Stimulated activated naive CD8-positive, alpha-beta T cell treated with anti-CD3 and anti-CD28 coated beads, Interleukin-15, amount 100 ng/mL, for 72 hours (primary cell): Measurements from ENCODE around the gene SENP6.
A peak's percentile ranks its signal among the peaks of the same experiment; 100 is the strongest.
"Not testable (repeated sequence)": the region's sequence is repeated elsewhere in the genome, so short reads cannot be mapped to it uniquely, and the experiment has no call there.

Experiments used
- ATAC-seq: fragments of 150-1000 bp; cut with Tn5 transposase; 2 replicates; pipeline ENCODE4 v1.10.0; 2021; ENCODE audit warnings: mild to moderate bottlenecking, moderate library complexity
- DNase-seq, 2 donors: peaks; one replicate each; pipeline ENCODE4 v3.0.0; 2021 to 2022
- H3K27ac Mint-ChIP-seq, 2 donors: one replicate each; pipeline ENCODE4 v1.8.0; 2022; ENCODE audit warnings: mild to moderate bottlenecking in 2 of 2, mixed read lengths in 2 of 2, moderate library complexity in 2 of 2
- H3K27me3 Mint-ChIP-seq: one replicate; pipeline ENCODE4 v1.8.0; 2022; ENCODE audit warnings: mixed read lengths
- H3K4me1 Mint-ChIP-seq: one replicate; pipeline ENCODE4 v1.8.0; 2022; ENCODE audit warnings: mild to moderate bottlenecking, mixed read lengths
- H3K4me3 Mint-ChIP-seq, 2 donors: one replicate each; pipeline ENCODE4 v1.8.0; 2022; ENCODE audit warnings: mild to moderate bottlenecking in 2 of 2, mixed read lengths in 2 of 2, moderate library complexity in 1 of 2
- H3K9me3 Mint-ChIP-seq, 2 donors: one replicate each; pipeline ENCODE4 v1.8.0; 2022; ENCODE audit warnings: mixed read lengths in 2 of 2

SENP6 gene

GRCh38 chr6:75619230-75619899 lies 17.7 kb downstream of the SENP6 start:
- H3K27me3 Mint-ChIP-seq = no peaks in the 10 kb centered on the region
- no peak overlapping the region for H3K27ac Mint-ChIP-seq
- H3K9me3 Mint-ChIP-seq = no peaks in the 10 kb centered on the region
- ATAC-seq (no peak), DNase-seq (no peak)
- H3K4me1 Mint-ChIP-seq = peaks cover 60% of the 10 kb centered on the region
- H3K4me3 Mint-ChIP-seq = no peak overlapping the region

- Mint-ChIP-seq H3K4me1 (peaks cover 47% of the 10 kb centered on the region), H3K27ac (peak overlapping the region in 1 of 2 donors; percentile 74), H3K9me3 (no peaks in the 10 kb centered on the region), H3K4me3 (no peak overlapping the region), H3K27me3 (no peaks in the 10 kb centered on the region)
- ATAC-seq (no peak), DNase-seq (no peak)
Measured at GRCh38 chr6:75620381-75621304, 19.0 kb downstream of the SENP6 start.

- peaks cover 41% of the 10 kb centered on the region for H3K4me1 Mint-ChIP-seq
- H3K27me3 Mint-ChIP-seq = no peaks in the 10 kb centered on the region
- no peak overlapping the region for H3K4me3 Mint-ChIP-seq
- no peak overlapping the region for H3K27ac Mint-ChIP-seq
- DNase-seq (no peak), ATAC-seq (no peak)
- H3K9me3 Mint-ChIP-seq = no peaks in the 10 kb centered on the region
Measured at GRCh38 chr6:75621846-75622245, 20.2 kb downstream of the SENP6 start.

GRCh38 chr6:75623491-75623890 lies 21.8 kb downstream of the SENP6 start:
- Mint-ChIP-seq H3K9me3 (no peaks in the 10 kb centered on the region), H3K27ac (no peak overlapping the region), H3K27me3 (no peaks in the 10 kb centered on the region), H3K4me1 (peaks cover 32% of the 10 kb centered on the region), H3K4me3 (no peak overlapping the region)
- no peak for ATAC-seq
- no peak for DNase-seq

GRCh38 chr6:75624335-75624734 lies 22.7 kb downstream of the SENP6 start:
- no peaks in the 10 kb centered on the region for H3K9me3 Mint-ChIP-seq
- no peak for DNase-seq
- H3K4me3 Mint-ChIP-seq = no peak overlapping the region
- no peak for ATAC-seq
- H3K27ac Mint-ChIP-seq = no peak overlapping the region
- no peaks in the 10 kb centered on the region for H3K27me3 Mint-ChIP-seq
- peaks cover 23% of the 10 kb centered on the region for H3K4me1 Mint-ChIP-seq

- H3K4me1 Mint-ChIP-seq = peaks cover 17% of the 10 kb centered on the region
- no peak overlapping the region for H3K4me3 Mint-ChIP-seq
- DNase-seq = no peak
- no peaks in the 10 kb centered on the region for H3K27me3 Mint-ChIP-seq
- H3K9me3 Mint-ChIP-seq = no peaks in the 10 kb centered on the region
- H3K27ac Mint-ChIP-seq = no peak overlapping the region
- ATAC-seq = no peak
Measured at GRCh38 chr6:75624988-75625387, 23.3 kb downstream of the SENP6 start.

GRCh38 chr6:75626561-75626960 lies 24.9 kb downstream of the SENP6 start:
- no peak for ATAC-seq
- H3K9me3 Mint-ChIP-seq = no peaks in the 10 kb centered on the region
- H3K4me3 Mint-ChIP-seq = no peak overlapping the region
- no peak overlapping the region for H3K27ac Mint-ChIP-seq
- DNase-seq = no peak
- H3K27me3 Mint-ChIP-seq = no peaks in the 10 kb centered on the region
- peaks cover 1% of the 10 kb centered on the region for H3K4me1 Mint-ChIP-seq

GRCh38 chr6:75627708-75628107 lies 26.0 kb downstream of the SENP6 start:
- not testable (repeated sequence) for ATAC-seq, H3K27me3 Mint-ChIP-seq

GRCh38 chr6:75631859-75632635 lies 30.4 kb downstream of the SENP6 start:
- H3K4me3 Mint-ChIP-seq = no peak overlapping the region
- no peaks in the 10 kb centered on the region for H3K9me3 Mint-ChIP-seq
- H3K27me3 Mint-ChIP-seq = no peaks in the 10 kb centered on the region
- H3K4me1 Mint-ChIP-seq = peaks cover 13% of the 10 kb centered on the region
- peak overlapping the region in 1 of 2 donors; percentile 8 for H3K27ac Mint-ChIP-seq
- ATAC-seq = no peak
- no peak for DNase-seq

More at GRCh38 chr6:75627708-75628107, 26.0 kb downstream of the SENP6 start:
- not testable (repeated sequence) for H3K4me3 Mint-ChIP-seq, H3K9me3 Mint-ChIP-seq, H3K4me1 Mint-ChIP-seq, DNase-seq, H3K27ac Mint-ChIP-seq

GRCh38 chr6:75633045-75633444 lies 31.4 kb downstream of the SENP6 start:
- no peak for DNase-seq
- Mint-ChIP-seq H3K27ac (no peak overlapping the region), H3K9me3 (no peaks in the 10 kb centered on the region), H3K4me3 (no peak overlapping the region), H3K4me1 (peaks cover 13% of the 10 kb centered on the region), H3K27me3 (no peaks in the 10 kb centered on the region)
- no peak for ATAC-seq

GRCh38 chr6:75642311-75642710 lies 40.6 kb downstream of the SENP6 start:
- Mint-ChIP-seq H3K4me3 (no peak overlapping the region), H3K9me3 (no peaks in the 10 kb centered on the region), H3K27me3 (no peaks in the 10 kb centered on the region), H3K27ac (no peak overlapping the region), H3K4me1 (no peaks in the 10 kb centered on the region)
- ATAC-seq = no peak
- no peak for DNase-seq

GRCh38 chr6:75643173-75643572 lies 41.5 kb downstream of the SENP6 start:
- H3K27ac Mint-ChIP-seq = no peak overlapping the region
- DNase-seq = no peak
- no peak overlapping the region for H3K4me3 Mint-ChIP-seq
- ATAC-seq = no peak
- no peaks in the 10 kb centered on the region for H3K4me1 Mint-ChIP-seq
- H3K27me3 Mint-ChIP-seq = no peaks in the 10 kb centered on the region
- H3K9me3 Mint-ChIP-seq = no peaks in the 10 kb centered on the region

- Mint-ChIP-seq H3K27me3 (no peaks in the 10 kb centered on the region), H3K4me3 (no peak overlapping the region), H3K4me1 (no peaks in the 10 kb centered on the region), H3K9me3 (no peaks in the 10 kb centered on the region), H3K27ac (peak overlapping the region in 1 of 2 donors; percentile 49)
- DNase-seq (no peak), ATAC-seq (no peak)
Measured at GRCh38 chr6:75656479-75656878, 54.8 kb downstream of the SENP6 start.

GRCh38 chr6:75657327-75657726 lies 55.6 kb downstream of the SENP6 start:
- Mint-ChIP-seq H3K27ac (peak overlapping the region in 1 of 2 donors; percentile 21), H3K27me3 (no peaks in the 10 kb centered on the region), H3K4me3 (no peak overlapping the region), H3K4me1 (no peaks in the 10 kb centered on the region), H3K9me3 (no peaks in the 10 kb centered on the region)
- ATAC-seq = no peak
- no peak for DNase-seq

- DNase-seq (no peak), ATAC-seq (no peak)
- Mint-ChIP-seq H3K4me1 (no peaks in the 10 kb centered on the region), H3K4me3 (no peak overlapping the region), H3K9me3 (no peaks in the 10 kb centered on the region), H3K27me3 (no peaks in the 10 kb centered on the region), H3K27ac (no peak overlapping the region)
Measured at GRCh38 chr6:75666592-75666991, 64.9 kb downstream of the SENP6 start.

GRCh38 chr6:75673884-75674283 lies 72.2 kb downstream of the SENP6 start:
- DNase-seq (no peak), ATAC-seq (no peak)
- Mint-ChIP-seq H3K27ac (no peak overlapping the region), H3K4me3 (no peak overlapping the region), H3K9me3 (no peaks in the 10 kb centered on the region), H3K4me1 (no peaks in the 10 kb centered on the region), H3K27me3 (no peaks in the 10 kb centered on the region)
